GM19463 (cell line): ENCODE measurements around the gene OSBPL2.

Source experiments
- ATAC-seq: cut with Tn5 transposase; IDR thresholded peaks from one replicate; pipeline ENCODE4 v1.9.1; 2021; ENCODE audit warnings: mild to moderate bottlenecking, moderate library complexity; ENCODE audit not compliant: unreplicated experiment

Gene OSBPL2

GRCh38 chr20:62309198-62309944, 71.0 kb downstream of the OSBPL2 start:
- ATAC-seq: no peak

- no peak for ATAC-seq
These were observed 71.8 kb downstream of the OSBPL2 start for GRCh38 chr20:62309947-62310756.

GRCh38 chr20:62310757-62311121, 72.4 kb downstream of the OSBPL2 start:
- no peak for ATAC-seq

GRCh38 chr20:62311150-62311549, 72.8 kb downstream of the OSBPL2 start:
- ATAC-seq: no peak

GRCh38 chr20:62311832-62312661, 73.7 kb downstream of the OSBPL2 start:
- no peak for ATAC-seq

- ATAC-seq: no peak
These were observed 74.3 kb downstream of the OSBPL2 start for GRCh38 chr20:62312662-62312977.

GRCh38 chr20:62313021-62313420, 74.7 kb downstream of the OSBPL2 start:
- no peak for ATAC-seq

- ATAC-seq: no peak
These were observed 75.4 kb downstream of the OSBPL2 start for GRCh38 chr20:62313460-62314338.

GRCh38 chr20:62314339-62314638, 76.0 kb downstream of the OSBPL2 start:
- no peak for ATAC-seq

- ATAC-seq: no peak
These were observed 76.5 kb downstream of the OSBPL2 start for GRCh38 chr20:62314711-62315302.

- ATAC-seq: no peak
These were observed 77.5 kb downstream of the OSBPL2 start for GRCh38 chr20:62315773-62316172.

GRCh38 chr20:62316331-62317166, 78.2 kb downstream of the OSBPL2 start:
- ATAC-seq: no peak

- no peak for ATAC-seq
These were observed 78.9 kb downstream of the OSBPL2 start for GRCh38 chr20:62317167-62317655.

GRCh38 chr20:62318400-62319345, 80.4 kb downstream of the OSBPL2 start:
- no peak for ATAC-seq

- no peak for ATAC-seq
These were observed 81.1 kb downstream of the OSBPL2 start for GRCh38 chr20:62319346-62319909.

- no peak for ATAC-seq
These were observed 82.4 kb downstream of the OSBPL2 start for GRCh38 chr20:62320581-62321354.

GRCh38 chr20:62321521-62321948, 83.2 kb downstream of the OSBPL2 start:
- ATAC-seq: no peak
